B cell (primary cell): Measurements from ENCODE around the gene LPAR2. TPM values are rescaled to one million over a fixed set of nuclear protein-coding genes. Genes with fewer than 3 reads are reported as not detected.
A peak's percentile ranks its signal among the peaks of the same experiment; 100 is the strongest.

ENCODE experiments used
- ATAC-seq: fragments of 200-7000 bp; cut with Tn5 transposase; one replicate; pipeline ENCODE4 v1.10.0; 2021; ENCODE audit warnings: low read depth, mild to moderate bottlenecking, moderate number of reproducible peaks, moderate library complexity
- CTCF ChIA-PET: fragments of 350-600 bp; sonication (Branson Sonifier 250); formaldehyde crosslinking; loops from one replicate; lab custom pipeline; 2021; ENCODE audit warnings: antibody characterized with exemption, inconsistent platforms; lab: Charles Lee
- POLR2A ChIA-PET: fragments of 350-600 bp; sonication (Branson Sonifier 250); formaldehyde crosslinking; loops from one replicate; lab custom pipeline; 2021; ENCODE audit warnings: antibody characterized with exemption; lab: Charles Lee
- DNase-seq: peaks from one replicate; pipeline ENCODE4 v3.0.0; 2013
- H2AFZ ChIP-seq: 2 replicates; pipeline ENCODE4 v1.6.1; 2012; ENCODE audit warnings: mild to moderate bottlenecking, low read depth, low read length; ENCODE audit not compliant: insufficient read depth, poor library complexity, severe bottlenecking
- H3K27ac ChIP-seq, 2 donors: 1 replicate in 1 of 2; 2 replicates in 1 of 2; pipeline ENCODE4 v1.5.1; 2012 to 2013; ENCODE audit warnings: low read length in 2 of 2, mild to moderate bottlenecking in 2 of 2, moderate library complexity in 1 of 2
- H3K27me3 ChIP-seq, 4 experiments: fragments of 200-600 bp in 1 of 4; sonication (generic) in 1 of 4; replicated peaks in 1 of 4; 1 replicate in 2 of 4; 2 replicates in 2 of 4; pipeline versions ENCODE4 v1.6.1 to v1.7.0; 2013 to 2016; ENCODE audit warnings: low read length in 3 of 4, mild to moderate bottlenecking in 2 of 4, mixed read lengths in 1 of 4, moderate library complexity in 1 of 4; ENCODE audit not compliant: insufficient read depth in 4 of 4, control insufficient read depth in 3 of 4; ENCODE audit errors: control extremely low read depth in 1 of 4
- H3K36me3 ChIP-seq, 2 experiments: replicated peaks in 1 of 2; 1 replicate in 1 of 2; 2 replicates in 1 of 2; pipeline versions ENCODE4 v1.6.1 to v1.7.1; 2013; ENCODE audit warnings: low read length in 1 of 2; ENCODE audit not compliant: insufficient read depth in 2 of 2, control insufficient read depth in 1 of 2; ENCODE audit errors: control extremely low read depth in 1 of 2, extremely low read depth in 1 of 2
- H3K4me1 ChIP-seq, 2 donors: fragments of 200-600 bp in 1 of 2; sonication (generic) in 1 of 2; 1 replicate in 1 of 2; 2 replicates in 1 of 2; pipeline versions ENCODE4 v1.5.1 to v1.6.1; 2013 to 2017; ENCODE audit warnings: low read length in 2 of 2; ENCODE audit not compliant: control insufficient read depth in 2 of 2, insufficient read depth in 2 of 2
- H3K4me2 ChIP-seq: replicated peaks from 2 replicates; pipeline ENCODE3; 2012; ENCODE audit warnings: mild to moderate bottlenecking, low read depth, low read length; ENCODE audit not compliant: poor library complexity, severe bottlenecking
- H3K4me3 ChIP-seq, 5 experiments: fragments of 200-600 bp in 1 of 5; sonication (generic) in 1 of 5; 1 replicate in 3 of 5; 2 replicates in 2 of 5; pipeline versions ENCODE4 v1.5.1 to v1.7.0; 2011 to 2016; ENCODE audit warnings: low read length in 4 of 5, mild to moderate bottlenecking in 4 of 5, low read depth in 2 of 5, control low read depth in 1 of 5, moderate library complexity in 1 of 5; ENCODE audit not compliant: insufficient read depth in 1 of 5; ENCODE audit errors: control extremely low read depth in 1 of 5, extremely low read depth in 1 of 5
- H3K79me2 ChIP-seq: fragments of 200-600 bp; sonication (generic); one replicate; pipeline ENCODE4 v1.6.0; 2016; ENCODE audit warnings: low read length; ENCODE audit not compliant: control insufficient read depth, insufficient read depth
- H3K9ac ChIP-seq: fragments of 200-600 bp; sonication (generic); 2 replicates; pipeline ENCODE4 v1.6.1; 2017; ENCODE audit warnings: mild to moderate bottlenecking, low read length, moderate library complexity
- H3K9me3 ChIP-seq, 3 donors: one replicate each; pipeline versions ENCODE4 v1.6.1 to v1.7.1; 2013; ENCODE audit warnings: low read length in 2 of 3; ENCODE audit not compliant: control insufficient read depth in 2 of 3, insufficient read depth in 1 of 3; ENCODE audit errors: control extremely low read depth in 1 of 3
- H4K20me1 ChIP-seq: 2 replicates; pipeline ENCODE4 v1.6.0; 2012; ENCODE audit warnings: mild to moderate bottlenecking, low read length; ENCODE audit not compliant: insufficient read depth, control insufficient read depth, poor library complexity, severe bottlenecking
- H3K27ac Mint-ChIP-seq: one replicate; pipeline ENCODE4 v1.8.0; 2021; ENCODE audit warnings: mixed read lengths
- H3K27me3 Mint-ChIP-seq: one replicate; pipeline ENCODE4 v1.8.0; 2021; ENCODE audit warnings: mixed read lengths
- H3K4me1 Mint-ChIP-seq: one replicate; pipeline ENCODE4 v1.8.0; 2021; ENCODE audit warnings: mixed read lengths
- H3K4me3 Mint-ChIP-seq: one replicate; pipeline ENCODE4 v1.8.0; 2021; ENCODE audit warnings: mixed read lengths
- H3K9me3 Mint-ChIP-seq: one replicate; pipeline ENCODE4 v1.8.0; 2022; ENCODE audit warnings: mixed read lengths; ENCODE audit not compliant: insufficient read depth
- CTCF ChIP-seq: fragments of 200-600 bp; IDR thresholded peaks from one replicate; pipeline ENCODE4 v1.8.0; 2022; ENCODE audit warnings: antibody characterized with exemption, mild to moderate bottlenecking
- EZH2 ChIP-seq: IDR thresholded peaks from 2 replicates; pipeline ENCODE4 v1.6.1; 2012; ENCODE audit warnings: borderline replicate concordance, low read depth, mild to moderate bottlenecking, moderate library complexity, low read length; ENCODE audit not compliant: insufficient read depth, poor library complexity, severe bottlenecking
- WGBS: methylation state at CpG from one replicate; pipeline ENCODE4 v1.1.5; 2013; ENCODE audit warnings: missing lambda C conversion rate; ENCODE audit not compliant: insufficient coverage; 5-methylcytosine and 5-hydroxymethylcytosine counted together
- intact Hi-C: fragments of 100-400 bp; cut with micrococcal nuclease; formaldehyde crosslinking; loops from one replicate; pipeline ENCODE4 v1.10.0; 2022
- polyA plus RNA-seq: library from polyadenylated mRNA; depleted of rRNA; stranded (reverse); fragments of >200 nt; gene quantifications from 2 replicates; pipeline ENCODE4 v1.2.3, GENCODE V29; 2012
- total RNA-seq, 2 donors: library from RNA; stranded (reverse); fragments of 120-200 nt in 1 of 2; gene quantifications; 1 replicate in 1 of 2; 2 replicates in 1 of 2; pipeline versions ENCODE4 v1.2.3 to v1.2.4, GENCODE V29; 2013 to 2022

The LPAR2 gene
- total and polyA plus RNA-seq, 2 donors (not counting 1 experiment from before 2014, with no cell fraction given) = 27.1 to 37.2 TPM

GRCh38 chr19:19615086-19615485 is 12.9 kb downstream of the LPAR2 start:
- no peak for TF ChIP-seq EZH2
- TF ChIP-seq CTCF = no peak

GRCh38 chr19:19613506-19613905 is 14.5 kb downstream of the LPAR2 start:
- Histone ChIP-seq H3K79me2 (peaks cover 6% of the 10 kb centered on the region), H2AFZ (no peak overlapping the region), H3K4me3 (no peak overlapping the region), H3K4me1 (peaks cover 5 to 8% of the 10 kb centered on the region in 2 donors), H3K36me3 (no peaks in the 10 kb centered on the region), H3K9me3 (no peaks in the 10 kb centered on the region), H3K4me2 (no peak overlapping the region), H3K27ac (no peak overlapping the region), H3K9ac (no peak overlapping the region), H3K27me3 (no peaks in the 10 kb centered on the region), H4K20me1 (no peaks in the 10 kb centered on the region)
- Mint-ChIP-seq H3K27ac (no peak overlapping the region), H3K9me3 (no peaks in the 10 kb centered on the region), H3K27me3 (no peaks in the 10 kb centered on the region), H3K4me3 (no peak overlapping the region), H3K4me1 (peaks cover 15% of the 10 kb centered on the region)
- DNase-seq = no peak
- TF ChIP-seq CTCF (no peak), EZH2 (no peak)
- POLR2A ChIA-PET = interaction anchor here (0.7 kb wide), 1 partner anchor 9 kb away, joined by 5 read pairs; no protein-coding TSS in a partner anchor
- CTCF ChIA-PET = interaction anchor here (1.4 kb wide), 1 partner anchor 81 kb away, joined by 6 read pairs; no protein-coding TSS in a partner anchor
- 98% methylated on average over 4 of the region's 4 CpGs for WGBS
- intact Hi-C loops = no loop called here
- ATAC-seq = no peak

More at GRCh38 chr19:19615086-19615485, 12.9 kb downstream of the LPAR2 start:
- peaks cover 24% of the 10 kb centered on the region for H3K4me1 Mint-ChIP-seq
- no CpG with 5 or more reads among the region's 3 CpGs for WGBS
- no peak overlapping the region for H2AFZ ChIP-seq
- no peak for ATAC-seq
- intact Hi-C loops = loop anchor here (5.0 kb wide), 1 partner anchor 207 kb away; the partner anchor contains the start of gene ZNF506
- H3K27me3 ChIP-seq = no peaks in the 10 kb centered on the region
- H3K27me3 Mint-ChIP-seq = no peaks in the 10 kb centered on the region
- CTCF ChIA-PET = no interaction called here
- no peak overlapping the region for H3K4me3 ChIP-seq
- peaks cover 11 to 16% of the 10 kb centered on the region in 2 donors for H3K4me1 ChIP-seq
- H3K9me3 ChIP-seq = no peaks in the 10 kb centered on the region
- H4K20me1 ChIP-seq = no peaks in the 10 kb centered on the region
- peak overlapping the region; percentile 52 for H3K4me3 Mint-ChIP-seq
- no peak overlapping the region for H3K4me2 ChIP-seq
- no peaks in the 10 kb centered on the region for H3K9me3 Mint-ChIP-seq
- H3K79me2 ChIP-seq = peaks cover 6% of the 10 kb centered on the region
- POLR2A ChIA-PET = interaction anchor here (0.6 to 0.7 kb wide), 2 partner anchors 13 to 252 kb away, joined by 3 to 5 read pairs; no protein-coding TSS in a partner anchor
- DNase-seq = no peak
- H3K9ac ChIP-seq = no peak overlapping the region
- H3K36me3 ChIP-seq = no peaks in the 10 kb centered on the region
- H3K27ac Mint-ChIP-seq = no peak overlapping the region
- no peak overlapping the region for H3K27ac ChIP-seq
